LNCAP (cell line): ENCODE data around the gene ITPK1.

Experiments used
- CTCF ChIP-seq: fragments of 450-650 bp; IDR thresholded peaks from 2 replicates; pipeline ENCODE4 v1.5.1; 2017; ENCODE audit warnings: mild to moderate bottlenecking

The ITPK1 gene

GRCh38 chr14:92942576-92942975, 173.1 kb downstream of the ITPK1 start:
- TF ChIP-seq CTCF = no peak

GRCh38 chr14:92942136-92942535, 173.6 kb downstream of the ITPK1 start:
- no peak for TF ChIP-seq CTCF

GRCh38 chr14:92941531-92941930, 174.2 kb downstream of the ITPK1 start:
- TF ChIP-seq CTCF = no peak

- no peak for TF ChIP-seq CTCF
These were observed 175.2 kb downstream of the ITPK1 start for GRCh38 chr14:92940543-92940942.

GRCh38 chr14:92939699-92940098, 176.0 kb downstream of the ITPK1 start:
- TF ChIP-seq CTCF = no peak

GRCh38 chr14:92938890-92939671, 176.6 kb downstream of the ITPK1 start:
- no peak for TF ChIP-seq CTCF

GRCh38 chr14:92938235-92938875, 177.4 kb downstream of the ITPK1 start:
- no peak for TF ChIP-seq CTCF
